ENCODE measurements around the gene OVOL3. TPM values are rescaled to one million over a fixed set of nuclear protein-coding genes. Genes with fewer than 3 reads are reported as not detected.
"Not testable (repeated sequence)": the region's sequence is repeated elsewhere in the genome, so short reads cannot be mapped to it uniquely, and the experiment has no call there.

OVOL3 gene
- total RNA-seq, result not detected

- DNase-seq (ENCODE audit: low spot score), result no peak
These were observed at the start of gene OVOL3 for GRCh38 chr19:36110487-36111199. Gene OVOL3 (plus strand): TSS chr19:36111143. CDS start chr19:36111203, 60 bp downstream.

DNA sequence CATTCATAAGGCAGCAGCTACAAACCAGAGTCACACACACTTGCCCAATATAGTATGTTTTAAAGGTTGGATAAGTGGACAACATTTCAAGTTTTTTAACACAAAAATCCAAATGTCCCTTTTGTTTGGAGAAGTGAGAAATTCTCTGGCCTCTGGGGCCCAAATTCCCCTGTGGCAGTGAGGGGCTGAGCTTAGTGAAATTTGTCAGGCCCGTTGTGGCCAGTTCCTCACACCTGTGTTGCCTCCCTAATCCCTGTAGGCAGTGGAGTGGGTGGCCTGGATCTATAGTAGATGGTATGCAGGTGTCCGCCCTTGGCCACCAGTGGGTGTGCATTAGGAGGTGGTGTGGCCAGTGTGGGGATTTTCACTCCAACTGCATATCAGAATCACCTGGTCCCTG lies 49.6 kb upstream of the OVOL3 start:
- DNase-seq (ENCODE audit: low spot score), result no peak

DNA sequence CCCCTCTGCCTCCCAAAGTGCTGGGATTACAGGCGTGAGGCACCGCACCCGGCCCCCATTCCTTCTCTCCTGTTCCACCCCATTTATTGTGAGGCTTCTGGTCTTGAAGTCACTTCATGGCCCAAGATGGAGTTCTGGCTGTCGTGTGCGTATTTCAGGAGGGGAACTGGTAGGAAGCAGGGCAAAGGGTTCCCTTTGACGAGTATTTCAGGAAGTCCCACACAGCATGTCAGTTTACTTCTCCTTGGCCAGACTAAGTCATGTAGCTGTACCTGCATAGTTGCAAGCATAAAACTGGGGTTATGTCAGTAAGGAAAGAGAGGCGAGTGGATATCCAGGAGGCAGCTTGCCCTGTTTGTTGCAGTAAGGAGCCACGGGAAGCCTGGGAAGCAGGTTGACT lies 46.1 kb upstream of the OVOL3 start:
- DNase-seq (ENCODE audit: low spot score), result no peak

GRCh38 chr19:36067681-36068080 lies 43.3 kb upstream of the OVOL3 start:
- DNase-seq (ENCODE audit: low spot score), result no peak

- DNase-seq (ENCODE audit: low spot score), result not testable (repeated sequence)
These were observed 42.0 kb upstream of the OVOL3 start for GRCh38 chr19:36068810-36069499.

DNA sequence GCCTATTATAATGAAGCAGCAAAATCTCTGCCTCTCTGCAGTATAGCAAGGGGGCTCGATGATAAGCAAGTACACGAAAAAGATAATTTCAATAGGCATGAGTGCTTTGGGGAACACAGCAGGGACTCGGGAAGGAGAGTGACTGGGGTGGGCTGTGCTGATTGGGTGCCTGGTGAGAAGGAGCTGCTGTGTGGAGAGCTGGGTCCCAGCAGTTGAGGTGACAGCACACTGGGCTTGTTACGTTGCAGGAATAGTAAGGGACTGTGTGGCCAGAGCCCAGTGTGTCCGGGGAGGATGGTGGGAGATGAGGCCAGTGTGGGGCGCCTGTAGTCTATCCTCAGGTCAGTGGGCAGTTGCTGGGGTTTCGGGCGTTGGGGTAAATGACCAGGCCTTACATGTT lies 38.9 kb upstream of the OVOL3 start:
- DNase-seq (ENCODE audit: low spot score), result no peak

DNA sequence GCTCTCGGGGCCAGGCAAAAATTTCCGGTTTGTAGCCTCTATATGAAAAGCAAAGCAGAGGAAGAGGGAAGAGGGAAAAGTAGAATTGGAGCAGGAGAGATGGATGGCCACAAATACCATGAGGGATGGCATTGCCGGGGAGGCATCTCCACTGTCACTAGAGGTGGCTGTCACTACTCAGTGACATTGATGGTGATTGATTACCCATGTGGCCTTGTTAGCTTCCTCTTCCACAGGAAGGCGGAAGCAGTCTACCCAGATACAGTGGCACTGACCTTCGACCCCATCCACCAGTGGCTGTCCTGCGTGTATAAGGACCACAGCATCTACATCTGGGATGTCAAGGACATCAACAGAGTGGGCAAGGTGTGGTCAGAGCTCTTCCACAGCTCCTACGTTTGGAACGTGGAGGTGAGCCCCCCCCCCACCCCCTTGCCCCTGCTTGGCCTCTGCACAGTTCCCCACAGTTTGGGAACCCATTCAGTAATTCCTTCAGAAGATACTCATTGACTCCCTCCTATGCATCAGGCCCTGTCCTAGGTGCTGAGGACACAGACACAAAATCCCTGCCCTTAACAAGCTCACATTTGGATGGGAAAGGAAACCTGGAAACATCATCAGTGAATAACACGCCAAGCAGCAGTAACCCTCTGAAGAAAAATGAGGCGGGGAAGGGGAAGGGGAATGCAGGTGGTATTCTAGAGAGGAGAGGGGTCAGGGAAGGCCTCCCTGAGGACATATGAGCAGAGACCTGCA lies 37.6 kb upstream of the OVOL3 start:
- DNase-seq (ENCODE audit: low spot score), result no peak

- no peak for DNase-seq (ENCODE audit: low spot score)
These were observed 31.5 kb upstream of the OVOL3 start for GRCh38 chr19:36079389-36079945.

DNA sequence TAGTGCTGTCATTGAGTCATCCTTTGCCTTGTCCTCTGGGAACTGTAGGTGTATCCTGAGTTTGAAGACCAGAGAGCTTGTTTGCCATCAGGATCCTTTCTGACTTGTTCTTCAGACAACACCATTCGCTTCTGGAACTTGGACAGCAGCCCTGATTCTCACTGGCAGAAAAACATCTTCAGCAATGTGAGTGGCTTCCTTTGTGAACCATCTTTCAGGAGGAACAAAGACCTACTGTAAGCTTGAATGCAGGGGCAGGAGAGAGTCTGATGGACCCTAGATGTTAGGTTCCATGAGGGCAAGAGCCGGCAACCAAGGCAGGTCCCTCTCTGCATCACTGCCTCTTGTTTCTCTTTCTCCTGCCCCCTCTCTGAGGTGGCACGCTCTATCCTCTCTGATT lies 29.6 kb upstream of the OVOL3 start:
- DNase-seq (ENCODE audit: low spot score), result no peak

DNA sequence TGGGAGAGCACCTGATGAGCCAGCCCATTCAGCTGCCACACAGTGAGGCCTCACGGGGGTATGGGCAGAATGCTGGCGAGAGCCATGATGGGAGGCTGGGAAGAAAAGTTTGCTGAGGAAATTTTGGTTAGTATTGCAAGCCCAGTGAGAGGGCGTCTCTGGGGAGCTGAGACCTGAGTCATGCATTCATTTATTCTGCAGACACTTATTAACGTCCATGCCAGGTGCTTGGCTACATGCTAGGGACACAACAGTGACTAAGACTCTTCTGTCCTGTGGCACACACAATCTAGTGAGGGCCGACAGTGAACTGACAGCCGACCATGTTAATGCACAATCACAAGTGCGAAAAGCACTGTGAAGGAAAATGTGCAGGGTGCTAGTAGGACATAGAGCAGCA lies 29.0 kb upstream of the OVOL3 start:
- no peak for DNase-seq (ENCODE audit: low spot score)

GRCh38 chr19:36082916-36083315 lies 28.0 kb upstream of the OVOL3 start:
- DNase-seq (ENCODE audit: low spot score), result no peak

DNA sequence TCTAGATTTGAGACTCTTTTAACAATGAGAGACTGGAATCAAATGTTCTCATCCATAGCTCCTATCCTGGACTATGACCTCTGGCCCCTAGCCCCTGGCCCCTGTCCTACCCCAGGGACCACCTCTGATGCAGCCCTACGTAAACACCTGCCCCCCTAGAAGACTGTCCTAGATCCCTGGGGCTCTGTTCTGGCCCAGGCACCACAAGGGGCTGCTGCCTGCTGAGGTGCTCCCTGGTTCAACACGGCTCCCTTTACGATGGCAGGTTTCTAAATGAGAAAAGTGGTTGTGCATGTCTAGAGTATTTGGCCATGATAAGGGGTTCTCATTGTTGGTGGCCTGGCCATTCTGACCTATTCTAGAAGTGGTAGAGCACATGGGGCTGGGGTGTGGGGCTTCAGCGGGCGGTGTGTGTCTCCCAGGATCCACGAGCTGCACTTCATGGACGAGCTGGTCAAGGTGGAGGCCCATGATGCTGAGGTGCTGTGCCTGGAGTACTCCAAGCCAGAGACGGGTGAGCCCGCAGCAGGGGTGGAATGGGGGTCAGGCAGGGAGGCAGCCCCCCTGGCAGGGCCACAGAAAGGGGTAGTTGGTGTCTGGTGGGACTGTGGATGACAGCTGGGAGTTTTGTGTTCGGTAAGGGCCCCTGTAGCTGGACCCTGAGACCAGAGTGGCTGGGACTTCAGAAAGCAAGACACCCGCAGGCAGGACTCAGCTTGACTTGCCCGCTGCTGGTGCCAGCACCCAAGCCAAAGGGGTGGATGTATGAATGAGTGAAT lies 26.5 kb upstream of the OVOL3 start:
- DNase-seq (ENCODE audit: low spot score), result no peak

DNA sequence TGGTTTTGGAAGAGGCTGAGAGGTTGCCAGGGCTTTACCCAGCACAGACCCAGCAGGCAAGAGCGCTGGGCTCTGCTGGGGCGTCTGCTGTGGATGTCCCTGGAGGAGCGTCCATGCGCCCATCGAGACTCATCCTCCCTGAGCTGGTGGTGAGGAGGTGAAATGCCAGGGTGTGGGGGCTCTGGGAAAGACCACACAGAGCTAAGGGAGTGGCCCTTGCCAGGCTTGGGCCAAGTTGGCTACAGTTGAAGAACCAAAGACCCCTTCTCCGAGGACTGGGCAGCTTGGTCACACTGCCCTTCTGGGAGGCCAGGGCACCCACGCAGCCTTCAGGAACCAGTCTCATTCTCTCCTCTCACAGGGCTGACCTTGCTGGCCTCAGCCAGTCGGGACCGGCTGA lies 24.6 kb upstream of the OVOL3 start:
- no peak for DNase-seq (ENCODE audit: low spot score)

GRCh38 chr19:36089847-36090246 lies 21.1 kb upstream of the OVOL3 start:
- DNase-seq (ENCODE audit: low spot score), result no peak

- DNase-seq (ENCODE audit: low spot score), result no peak
These were observed 19.8 kb upstream of the OVOL3 start for GRCh38 chr19:36090910-36091695.

- no peak for DNase-seq (ENCODE audit: low spot score)
These were observed 18.4 kb upstream of the OVOL3 start for GRCh38 chr19:36092566-36092965.

DNA sequence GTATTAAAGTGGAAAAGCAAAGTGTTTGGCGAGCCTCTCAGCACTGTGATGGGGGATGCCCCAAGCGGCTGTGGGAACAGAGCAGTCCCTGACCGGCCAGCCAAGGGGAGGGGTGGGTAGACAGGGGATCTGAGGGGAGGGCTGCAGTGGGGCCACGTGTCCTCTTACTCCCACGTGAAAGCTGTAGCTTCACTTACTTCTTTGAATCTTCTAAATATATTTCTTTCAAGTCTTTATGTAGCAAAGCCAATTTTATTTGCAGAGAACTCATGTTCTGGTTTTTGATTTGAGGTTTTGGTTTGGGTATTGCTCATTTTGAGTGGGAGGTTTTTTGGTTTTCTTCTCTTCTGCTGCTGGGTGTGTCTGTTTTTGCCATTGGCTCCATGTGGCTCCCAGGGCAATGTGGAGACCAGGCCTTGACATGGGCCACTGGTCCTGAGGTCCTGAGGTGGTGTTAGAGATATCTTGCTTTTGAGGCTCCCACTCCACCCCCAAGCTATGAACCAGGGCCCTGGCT lies 17.7 kb upstream of the OVOL3 start:
- DNase-seq (ENCODE audit: low spot score), result no peak

DNA sequence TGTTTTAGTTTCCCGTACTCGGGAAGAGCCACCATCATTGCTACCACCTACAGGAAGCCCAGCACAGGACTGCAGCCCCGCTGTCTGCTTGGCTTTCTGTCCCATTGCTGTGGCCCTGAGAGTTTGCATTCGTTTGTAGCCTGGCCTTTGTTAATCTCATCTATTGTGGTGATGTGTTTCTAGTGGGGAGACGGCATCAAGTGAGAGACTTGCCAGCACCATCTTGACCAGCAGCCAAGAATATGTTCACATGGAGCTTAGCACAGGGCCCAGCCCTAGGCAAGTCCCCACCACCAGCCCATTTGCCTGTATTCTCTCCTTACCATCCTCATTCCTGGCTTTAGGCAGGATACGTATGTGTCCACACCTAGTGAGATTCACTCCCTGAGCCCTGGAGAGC lies 17.3 kb upstream of the OVOL3 start:
- no peak for DNase-seq (ENCODE audit: low spot score)

- DNase-seq (ENCODE audit: low spot score), result no peak
These were observed 13.9 kb upstream of the OVOL3 start for GRCh38 chr19:36097036-36097435.

GRCh38 chr19:36099166-36099785 lies 11.7 kb upstream of the OVOL3 start:
- DNase-seq (ENCODE audit: low spot score), result no peak
